Activated gamma-delta T cell (primary cell): ENCODE results near the gene PALM.
"Not testable (repeated sequence)": the region's sequence is repeated elsewhere in the genome, so short reads cannot be mapped to it uniquely, and the experiment has no call there.

ENCODE experiments used
- DNase-seq: peaks from one replicate; lab custom pipeline; 2025; lab: John Stamatoyannopoulos, UW

PALM gene

GRCh38 chr19:678791-679388, 29.8 kb upstream of the PALM start:
- DNase-seq = no peak

- DNase-seq = no peak
Observed at GRCh38 chr19:679418-680286, 29.1 kb upstream of the PALM start.

DNA sequence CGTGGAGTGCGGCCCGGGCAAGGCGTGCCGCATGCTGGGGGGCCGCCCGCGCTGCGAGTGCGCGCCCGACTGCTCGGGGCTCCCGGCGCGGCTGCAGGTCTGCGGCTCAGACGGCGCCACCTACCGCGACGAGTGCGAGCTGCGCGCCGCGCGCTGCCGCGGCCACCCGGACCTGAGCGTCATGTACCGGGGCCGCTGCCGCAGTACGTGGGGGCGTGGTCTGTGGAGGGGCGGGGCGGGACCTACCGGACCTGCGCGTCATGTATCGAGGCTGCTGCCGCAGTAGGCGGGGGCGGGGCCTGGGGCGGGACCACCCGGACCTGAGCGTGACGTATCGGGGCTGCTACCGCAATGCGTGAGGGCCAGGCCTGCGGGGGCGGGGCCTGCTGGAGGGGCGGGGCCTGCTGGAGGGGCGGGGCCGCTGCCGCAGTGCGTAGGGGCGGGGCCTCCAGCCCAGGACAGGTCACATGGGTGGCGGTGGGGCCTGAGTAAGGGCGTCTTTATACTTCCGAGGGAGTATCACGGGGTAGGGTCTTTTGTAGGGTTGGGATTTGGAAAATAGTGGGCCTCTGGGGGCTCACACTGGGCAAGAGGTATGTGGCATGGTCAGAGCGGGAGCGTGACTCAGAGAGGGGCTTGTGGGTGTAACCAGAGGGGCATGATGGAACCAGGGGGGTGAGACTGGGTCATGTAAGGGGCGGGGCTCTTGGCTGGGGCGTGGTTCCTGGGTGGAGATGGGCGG, 28.3 kb upstream of the PALM start:
- peak; percentile 100 for DNase-seq

DNA sequence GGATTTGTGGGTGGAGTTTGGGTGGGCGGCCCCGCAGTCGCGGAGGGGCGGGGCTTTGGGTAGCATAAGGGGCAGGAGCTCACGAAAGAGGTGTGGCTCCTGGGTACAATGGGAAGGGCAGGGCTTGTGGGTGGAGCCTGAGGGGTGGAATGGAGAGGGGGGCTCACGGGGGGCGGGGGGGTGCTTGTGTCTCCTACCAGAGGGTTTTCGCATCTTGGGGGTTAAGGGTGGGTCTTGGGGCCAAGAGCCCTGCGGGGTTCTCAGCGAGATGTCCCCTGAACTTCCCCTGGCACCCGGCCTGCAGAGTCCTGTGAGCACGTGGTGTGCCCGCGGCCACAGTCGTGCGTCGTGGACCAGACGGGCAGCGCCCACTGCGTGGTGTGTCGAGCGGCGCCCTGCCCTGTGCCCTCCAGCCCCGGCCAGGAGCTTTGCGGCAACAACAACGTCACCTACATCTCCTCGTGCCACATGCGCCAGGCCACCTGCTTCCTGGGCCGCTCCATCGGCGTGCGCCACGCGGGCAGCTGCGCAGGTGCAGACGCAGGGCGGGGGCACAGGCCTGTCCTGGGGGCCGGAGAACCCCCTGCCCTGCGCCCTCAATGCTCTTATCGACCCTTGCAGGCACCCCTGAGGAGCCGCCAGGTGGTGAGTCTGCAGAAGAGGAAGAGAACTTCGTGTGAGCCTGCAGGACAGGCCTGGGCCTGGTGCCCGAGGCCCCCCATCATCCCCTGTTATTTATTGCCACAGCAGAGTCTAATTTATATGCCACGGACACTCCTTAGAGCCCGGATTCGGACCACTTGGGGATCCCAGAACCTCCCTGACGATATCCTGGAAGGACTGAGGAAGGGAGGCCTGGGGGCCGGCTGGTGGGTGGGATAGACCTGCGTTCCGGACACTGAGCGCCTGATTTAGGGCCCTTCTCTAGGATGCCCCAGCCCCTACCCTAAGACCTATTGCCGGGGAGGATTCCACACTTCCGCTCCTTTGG, 27.4 kb upstream of the PALM start:
- DNase-seq = peak; percentile 69

GRCh38 chr19:682678-683320, 25.9 kb upstream of the PALM start:
- DNase-seq = no peak

DNA sequence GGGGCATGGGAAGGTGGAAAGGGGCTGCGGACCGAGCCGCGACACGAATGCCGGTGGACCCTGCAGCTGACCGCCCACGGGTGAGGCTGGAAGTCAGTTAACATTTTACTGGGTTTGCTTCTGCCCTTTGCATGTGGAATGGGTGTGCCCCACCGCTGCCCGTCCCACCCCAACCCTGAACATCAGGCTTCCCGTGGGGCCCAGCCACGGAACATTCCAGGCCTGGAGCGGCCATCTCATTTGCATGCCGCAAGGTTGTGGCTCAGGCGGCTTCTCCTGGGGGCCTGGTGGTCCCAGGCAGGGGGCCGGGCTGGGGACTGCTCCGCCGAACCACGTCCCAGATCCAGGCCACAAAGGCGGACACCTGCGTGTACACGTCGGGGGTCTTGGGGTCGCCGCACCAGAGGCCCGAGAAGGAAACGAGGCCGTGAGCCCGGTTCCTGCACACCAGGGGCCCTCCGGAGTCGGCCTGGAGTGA, 23.2 kb upstream of the PALM start:
- DNase-seq = no peak

GRCh38 chr19:686589-687297, 22.0 kb upstream of the PALM start:
- DNase-seq = no peak

- DNase-seq = no peak
Observed at GRCh38 chr19:687569-688166, 21.1 kb upstream of the PALM start.

DNA sequence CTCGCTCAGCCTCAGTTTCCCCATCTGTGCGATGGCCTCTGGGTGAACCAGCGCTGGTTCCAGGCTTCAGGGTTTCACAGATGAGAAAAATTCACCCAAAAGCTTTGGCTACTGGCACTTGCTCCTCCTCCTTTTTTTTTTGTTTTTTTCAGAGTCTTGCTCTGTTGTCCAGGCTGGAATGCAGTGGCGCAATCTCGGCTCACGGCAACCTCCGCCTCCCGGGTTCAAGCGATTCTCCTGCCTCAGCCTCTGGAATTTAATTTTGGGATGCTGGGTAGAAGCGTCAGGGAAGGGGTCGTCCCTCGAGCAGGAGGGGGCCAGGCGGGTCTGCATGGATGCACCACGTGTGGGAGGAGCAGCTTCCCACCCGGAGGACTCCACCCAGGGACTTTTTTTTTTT, 20.5 kb upstream of the PALM start:
- no peak for DNase-seq

DNA sequence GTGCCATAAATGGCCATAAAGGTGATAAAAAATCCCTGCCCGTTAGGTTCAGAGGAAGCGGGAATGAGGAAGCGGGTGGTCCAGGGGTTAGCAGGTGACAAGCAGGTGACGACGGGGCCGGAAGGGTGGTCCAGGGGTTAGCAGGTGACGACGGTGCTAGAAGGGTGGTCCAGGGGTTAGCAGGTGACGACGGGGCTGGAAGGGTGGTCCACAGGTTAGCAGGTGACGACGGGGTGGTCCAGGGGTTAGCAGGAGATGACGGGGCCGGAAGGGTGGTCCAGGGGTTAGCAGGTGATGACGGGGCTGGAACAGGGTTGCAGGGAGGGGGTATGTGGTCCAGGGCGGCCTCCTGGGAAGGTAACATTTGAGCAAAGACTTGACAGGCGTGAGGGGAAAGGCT, 19.7 kb upstream of the PALM start:
- DNase-seq = no peak

DNA sequence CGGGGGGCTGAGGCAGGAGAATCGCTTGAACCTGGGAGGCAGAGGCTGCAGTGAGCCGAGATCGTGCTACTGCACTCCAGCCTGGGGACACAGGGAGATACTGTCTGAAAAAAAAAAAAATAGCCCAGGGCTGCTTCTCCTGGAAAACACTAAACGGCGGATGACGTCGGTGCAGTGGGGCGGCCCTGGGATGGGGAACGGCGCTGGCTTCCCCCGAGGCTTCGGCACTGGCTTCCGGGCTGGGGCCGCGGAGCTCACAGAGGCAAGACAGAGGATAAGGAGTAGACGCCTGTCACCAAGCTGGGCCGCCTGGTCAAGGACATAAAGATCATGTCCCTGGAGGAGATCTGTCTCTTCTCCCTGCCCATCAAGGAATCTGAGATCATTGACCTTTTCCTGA, 18.5 kb upstream of the PALM start:
- DNase-seq = no peak

DNA sequence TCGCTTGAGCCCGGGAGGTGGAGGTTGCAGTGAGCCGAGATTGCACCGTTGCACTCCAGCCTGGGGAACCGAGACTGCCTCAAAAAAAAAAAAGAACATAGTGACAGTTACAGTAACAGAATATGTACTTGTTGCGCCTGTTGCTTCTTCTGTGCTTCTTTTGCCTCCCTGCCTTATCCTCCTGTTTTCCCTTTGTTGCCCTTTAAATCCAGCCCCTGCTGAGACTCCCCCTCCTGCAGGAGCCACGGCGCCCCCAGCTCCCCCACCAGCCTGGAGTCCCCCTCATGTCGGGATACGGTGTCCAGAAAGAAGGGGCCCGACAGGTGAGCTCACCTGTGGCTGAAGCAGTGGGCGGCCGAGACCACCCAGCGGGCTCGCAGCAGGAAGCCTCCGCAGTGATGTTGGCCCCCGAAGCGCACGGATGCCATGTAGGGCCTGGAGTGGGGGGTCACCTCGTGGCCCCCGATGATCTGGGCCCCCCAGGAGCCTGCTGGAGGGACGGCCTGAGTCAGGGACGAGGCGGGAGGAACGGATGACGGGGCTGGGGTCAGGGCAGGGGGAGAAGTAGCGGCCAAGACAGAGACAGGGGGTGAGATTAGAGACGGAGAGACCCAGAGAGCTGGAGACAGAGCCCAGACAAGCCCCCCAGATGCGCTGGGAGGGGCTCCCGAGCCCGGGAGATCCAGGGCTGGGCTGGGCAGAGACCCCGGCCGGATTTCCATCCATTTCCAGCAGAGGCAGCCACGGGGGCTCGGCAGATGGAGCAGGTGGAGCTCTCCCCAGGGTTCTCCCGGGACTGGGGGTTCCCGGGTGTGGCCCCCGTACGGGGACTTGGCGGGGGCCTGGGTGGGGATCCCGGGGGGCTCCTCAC, 14.0 kb upstream of the PALM start:
- no peak for DNase-seq

GRCh38 chr19:695352-695949, 13.3 kb upstream of the PALM start, which contains the start of gene PRSS57:
Gene PRSS57 (minus strand): TSS chr19:695452. CDS start chr19:695430, 22 bp downstream.
- no peak for DNase-seq

GRCh38 chr19:698529-698928, 10.2 kb upstream of the PALM start:
- not testable (repeated sequence) for DNase-seq

- DNase-seq = not testable (repeated sequence)
Observed at GRCh38 chr19:699885-700284, 8.8 kb upstream of the PALM start.

DNA sequence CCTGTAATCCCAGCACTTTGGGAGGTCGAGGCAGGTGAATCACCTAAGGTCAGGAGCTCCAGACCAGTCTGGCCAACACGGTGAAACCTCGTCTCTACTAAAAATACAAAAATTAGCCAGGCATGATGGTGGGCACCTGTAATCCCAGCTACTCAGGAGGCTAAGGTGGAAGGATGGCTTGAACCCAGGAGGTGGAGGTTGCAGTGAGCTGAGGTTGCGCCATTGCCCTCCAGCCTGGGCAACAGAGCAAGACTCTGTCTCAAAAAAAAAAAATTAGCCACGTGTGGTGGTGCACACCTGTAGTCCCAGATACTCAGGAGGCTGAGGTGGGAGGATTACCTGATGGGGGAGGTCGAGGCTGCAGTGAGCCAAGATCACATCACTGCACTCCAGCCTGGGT, 5.9 kb upstream of the PALM start:
- not testable (repeated sequence) for DNase-seq

- DNase-seq = no peak
Observed at GRCh38 chr19:703329-703650, 5.4 kb upstream of the PALM start.

- peak; percentile 61 for DNase-seq
Observed at GRCh38 chr19:703651-704446, 4.9 kb upstream of the PALM start.
